Neuronal stem cell (in vitro differentiated cells): Measurements from ENCODE around the gene EVX1.

Source experiments
- DNase-seq: peaks from one replicate; pipeline ENCODE4 v3.0.0-alpha.2; 2013; ENCODE audit warnings: low spot score
- H2AFZ ChIP-seq: one replicate; pipeline ENCODE4 v1.6.1; 2013; ENCODE audit warnings: mild to moderate bottlenecking, low read length, inconsistent platforms
- H2AK5ac ChIP-seq: 2 replicates; pipeline ENCODE4 v1.6.1; 2013; ENCODE audit warnings: low read depth, mild to moderate bottlenecking, inconsistent platforms, low read length, moderate library complexity, mixed read lengths
- H2BK120ac ChIP-seq: 2 replicates; pipeline ENCODE4 v1.6.1; 2013; ENCODE audit warnings: low read depth, mild to moderate bottlenecking, inconsistent platforms, low read length, moderate library complexity, mixed read lengths
- H2BK12ac ChIP-seq: one replicate; pipeline ENCODE4 v1.6.1; 2013; ENCODE audit warnings: low read length, inconsistent platforms
- H2BK15ac ChIP-seq: 2 replicates; pipeline ENCODE4 v1.6.1; 2013; ENCODE audit warnings: mild to moderate bottlenecking, low read length, inconsistent platforms, mixed read lengths
- H2BK5ac ChIP-seq: one replicate; pipeline ENCODE4 v1.6.1; 2013; ENCODE audit warnings: inconsistent platforms, mild to moderate bottlenecking, low read length, moderate library complexity
- H3K14ac ChIP-seq: one replicate; pipeline ENCODE4 v1.6.1; 2013; ENCODE audit warnings: low read length, inconsistent platforms
- H3K18ac ChIP-seq: 2 replicates; pipeline ENCODE4 v1.6.1; 2013; ENCODE audit warnings: low read length, inconsistent platforms
- H3K23ac ChIP-seq: 2 replicates; pipeline ENCODE4 v1.6.1; 2013; ENCODE audit warnings: low read depth, mild to moderate bottlenecking, mixed read lengths, low read length, inconsistent platforms; ENCODE audit not compliant: poor library complexity
- H3K27ac ChIP-seq: replicated peaks from 3 replicates; pipeline ENCODE4 v1.5.1; 2013; ENCODE audit warnings: low read length, inconsistent platforms
- H3K27me3 ChIP-seq, 3 experiments: 2 replicates each; pipeline ENCODE4 v1.6.1; 2013; ENCODE audit warnings: low read length in 3 of 3, mild to moderate bottlenecking in 2 of 3, inconsistent platforms in 1 of 3, low read depth in 1 of 3, mixed read lengths in 1 of 3, moderate library complexity in 1 of 3; ENCODE audit not compliant: control insufficient read depth in 3 of 3, insufficient read depth in 3 of 3
- H3K36me3 ChIP-seq, 2 donors: replicated peaks in 1 of 2; 2 replicates each; pipeline ENCODE4 v1.6.1; 2013; ENCODE audit warnings: low read length in 2 of 2; ENCODE audit not compliant: control insufficient read depth in 2 of 2, insufficient read depth in 2 of 2
- H3K4ac ChIP-seq: 2 replicates; pipeline ENCODE4 v1.6.1; 2013; ENCODE audit warnings: inconsistent platforms, mild to moderate bottlenecking, low read length, moderate library complexity
- H3K4me1 ChIP-seq, 2 donors: 1 replicate in 1 of 2; 2 replicates in 1 of 2; pipeline ENCODE4 v1.6.1; 2013; ENCODE audit warnings: low read length in 2 of 2, low read depth in 1 of 2; ENCODE audit not compliant: control insufficient read depth in 2 of 2, insufficient read depth in 1 of 2
- H3K4me2 ChIP-seq: one replicate; pipeline ENCODE4 v1.6.1; 2013; ENCODE audit warnings: mild to moderate bottlenecking, low read length, inconsistent platforms; ENCODE audit not compliant: insufficient read depth, poor library complexity, severe bottlenecking
- H3K4me3 ChIP-seq, 2 donors: 2 replicates each; pipeline ENCODE4 v1.5.1; 2013; ENCODE audit warnings: low read length in 2 of 2, mild to moderate bottlenecking in 2 of 2, inconsistent platforms in 1 of 2, moderate library complexity in 1 of 2
- H3K79me1 ChIP-seq: one replicate; pipeline ENCODE4 v1.6.1; 2013; ENCODE audit warnings: low read depth, mild to moderate bottlenecking, inconsistent platforms, low read length, moderate library complexity
- H3K9ac ChIP-seq: one replicate; pipeline ENCODE4 v1.6.1; 2013; ENCODE audit warnings: mild to moderate bottlenecking, low read depth, low read length, inconsistent platforms; ENCODE audit not compliant: poor library complexity
- H3K9me3 ChIP-seq, 2 donors: replicated peaks in 1 of 2; 2 replicates each; pipeline versions ENCODE3 to v1.6.1; 2013; ENCODE audit warnings: low read length in 2 of 2, mild to moderate bottlenecking in 2 of 2, inconsistent platforms in 1 of 2, low read depth in 1 of 2, mixed read lengths in 1 of 2, moderate library complexity in 1 of 2; ENCODE audit not compliant: control insufficient read depth in 2 of 2, insufficient read depth in 1 of 2
- H4K8ac ChIP-seq: one replicate; pipeline ENCODE4 v1.6.1; 2013; ENCODE audit warnings: low read depth, mild to moderate bottlenecking, inconsistent platforms, low read length, moderate library complexity
- H4K91ac ChIP-seq: one replicate; pipeline ENCODE4 v1.6.1; 2013; ENCODE audit warnings: low read length, low read depth, mild to moderate bottlenecking, inconsistent platforms; ENCODE audit not compliant: poor library complexity
- WGBS, 2 donors: extraction: QIAGEN DNeasy Blood & Tissue Kit; methylation state at CpG; one replicate each; pipeline ENCODE4 v1.1.7; 2013; ENCODE audit warnings: missing lambda C conversion rate in 2 of 2, mixed read lengths in 1 of 2; ENCODE audit not compliant: insufficient read length in 2 of 2, insufficient replicate concordance in 1 of 2; ENCODE audit errors: extremely low coverage in 2 of 2; 5-methylcytosine and 5-hydroxymethylcytosine counted together

Gene EVX1

DNA sequence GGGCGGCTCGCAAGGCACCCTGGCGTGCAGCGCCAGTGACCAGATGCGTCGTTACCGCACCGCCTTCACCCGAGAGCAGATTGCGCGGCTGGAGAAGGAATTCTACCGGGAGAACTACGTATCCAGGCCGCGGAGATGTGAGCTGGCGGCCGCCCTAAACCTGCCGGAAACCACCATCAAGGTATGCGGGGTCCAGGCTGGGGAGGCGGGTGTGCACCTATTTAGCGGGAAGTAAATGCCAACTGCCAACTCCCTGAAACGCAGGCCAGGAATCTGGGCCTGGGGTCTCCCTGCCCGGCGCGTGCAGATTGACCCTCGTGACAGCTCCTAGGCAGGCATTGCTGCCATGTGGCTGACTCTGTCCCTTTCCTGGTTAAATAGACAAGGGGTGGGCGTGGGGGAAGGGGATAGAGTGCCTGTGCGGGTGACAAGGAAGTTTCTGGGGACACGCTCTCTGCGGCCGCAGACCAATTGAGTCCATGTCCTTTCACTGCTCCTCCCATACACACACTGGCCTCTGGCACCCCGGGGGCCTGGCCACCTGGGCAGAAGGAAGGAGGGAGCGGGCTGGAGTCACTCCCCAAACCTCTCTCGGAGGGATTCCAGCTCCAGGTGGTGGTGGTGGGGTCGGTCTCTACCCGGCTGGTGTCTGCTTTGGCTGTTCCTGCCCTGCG, 2.7 kb downstream of the EVX1 start:
- H2AK5ac ChIP-seq: peak overlapping the region; percentile 26
- H3K27me3 ChIP-seq: peaks cover 77 to 100% (median 100%) of the 10 kb centered on the region in 3 experiments
- no peak overlapping the region for H2BK5ac ChIP-seq
- no peak overlapping the region for H2BK12ac ChIP-seq
- no peak for DNase-seq
- no peak overlapping the region for H3K14ac ChIP-seq
- no peak overlapping the region for H3K4ac ChIP-seq
- H3K79me1 ChIP-seq: no peaks in the 10 kb centered on the region
- H2BK15ac ChIP-seq: no peak overlapping the region
- peak overlapping the region; percentile 53 for H3K18ac ChIP-seq
- no peak overlapping the region for H3K23ac ChIP-seq
- H4K8ac ChIP-seq: no peak overlapping the region
- no peak overlapping the region for H3K4me3 ChIP-seq
- no peak overlapping the region for H2BK120ac ChIP-seq
- peaks cover 3 to 7% of the 10 kb centered on the region in 2 donors for H3K9me3 ChIP-seq
- H4K91ac ChIP-seq: no peak overlapping the region
- H3K27ac ChIP-seq: no peak overlapping the region
- H2AFZ ChIP-seq: peak overlapping the region; percentile 79
- no CpG with 5 or more reads among the region's 37 CpGs for WGBS, 2 donors
- H3K4me2 ChIP-seq: peak overlapping the region; percentile 29
- no peaks in the 10 kb centered on the region for H3K36me3 ChIP-seq
- H3K4me1 ChIP-seq: peaks cover 3 to 9% of the 10 kb centered on the region in 2 donors
- H3K9ac ChIP-seq: peak overlapping the region; percentile 45

- no peak overlapping the region for H4K91ac ChIP-seq
- H3K4me2 ChIP-seq: peak overlapping the region; percentile 29
- H3K27ac ChIP-seq: no peak overlapping the region
- no peak overlapping the region for H4K8ac ChIP-seq
- no peak overlapping the region for H3K23ac ChIP-seq
- no peak overlapping the region for H2BK15ac ChIP-seq
- H3K14ac ChIP-seq: no peak overlapping the region
- peaks cover 72 to 100% (median 100%) of the 10 kb centered on the region in 3 experiments for H3K27me3 ChIP-seq
- H2AK5ac ChIP-seq: no peak overlapping the region
- H3K36me3 ChIP-seq: no peaks in the 10 kb centered on the region
- no peak overlapping the region for H3K4ac ChIP-seq
- peak overlapping the region; percentile 24 for H3K9ac ChIP-seq
- no peak overlapping the region for H2BK12ac ChIP-seq
- H3K4me1 ChIP-seq: peaks cover 3 to 9% of the 10 kb centered on the region in 2 donors
- peak overlapping the region in 1 of 2 donors; percentile 33 for H3K4me3 ChIP-seq
- no peak overlapping the region for H2BK120ac ChIP-seq
- peak overlapping the region; percentile 53 for H3K18ac ChIP-seq
- H3K79me1 ChIP-seq: no peaks in the 10 kb centered on the region
- H2AFZ ChIP-seq: peak overlapping the region; percentile 79
- WGBS, 2 donors: no CpG with 5 or more reads among the region's 90 CpGs
- no peak overlapping the region for H2BK5ac ChIP-seq
- DNase-seq: no peak
- peaks cover 3 to 5% of the 10 kb centered on the region in 2 donors for H3K9me3 ChIP-seq
Observed at GRCh38 chr7:27245798-27246691, 3.4 kb downstream of the EVX1 start.

- Histone ChIP-seq H4K91ac (no peak overlapping the region), H3K9ac (no peak overlapping the region), H3K79me1 (no peaks in the 10 kb centered on the region), H3K18ac (no peak overlapping the region), H3K4me1 (peaks cover 3 to 9% of the 10 kb centered on the region in 2 donors), H4K8ac (no peak overlapping the region), H2BK15ac (no peak overlapping the region), H2BK120ac (no peak overlapping the region), H3K23ac (no peak overlapping the region), H2BK5ac (no peak overlapping the region), H3K9me3 (peaks cover 3 to 5% of the 10 kb centered on the region in 2 donors), H3K27ac (no peak overlapping the region), H3K27me3 (peaks cover 71 to 100% (median 100%) of the 10 kb centered on the region in 3 experiments), H3K36me3 (no peaks in the 10 kb centered on the region), H2BK12ac (no peak overlapping the region), H2AK5ac (no peak overlapping the region), H3K4me2 (no peak overlapping the region), H3K4ac (no peak overlapping the region), H3K14ac (no peak overlapping the region), H3K4me3 (no peak overlapping the region), H2AFZ (no peak overlapping the region)
- no peak for DNase-seq
- WGBS, 2 donors: no CpG with 5 or more reads among the region's 7 CpGs
Observed at GRCh38 chr7:27247000-27247399, 4.4 kb downstream of the EVX1 start.
